HEK293 (cell line): Measurements from ENCODE around the gene FXN.

ENCODE experiments used
- CTCF ChIA-PET: fragments of 350-600 bp; formaldehyde crosslinking; extraction: SDS; loops from one replicate; lab custom pipeline; 2021; ENCODE audit warnings: antibody characterized with exemption; lab: Yijun Ruan, JAX
- POLR2A ChIA-PET: fragments of 300-600 bp; formaldehyde crosslinking; extraction: SDS; loops from one replicate; lab custom pipeline; 2020; ENCODE audit warnings: antibody characterized with exemption, inconsistent platforms; lab: Yijun Ruan, JAX
- H3K27ac ChIP-seq: fragments of 200-500 bp; sonication (Bioruptor generic); 2 replicates; pipeline ENCODE4 v1.5.1; 2014; ENCODE audit warnings: low read depth, low read length, control low read depth, inconsistent platforms; ENCODE audit errors: extremely low read depth
- H3K36me3 ChIP-seq, 2 experiments: fragments of 200-500 bp in 1 of 2; sonication (Bioruptor generic) in 1 of 2; 1 replicate in 1 of 2; 2 replicates in 1 of 2; pipeline ENCODE4 v1.5.1; 2014 to 2017; ENCODE audit warnings: inconsistent platforms in 2 of 2, low read length in 2 of 2; ENCODE audit not compliant: control insufficient read depth in 2 of 2, insufficient read depth in 1 of 2
- H3K4me1 ChIP-seq: fragments of 200-500 bp; sonication (Bioruptor generic); 2 replicates; pipeline ENCODE4 v1.5.1; 2014; ENCODE audit warnings: mild to moderate bottlenecking, low read length, inconsistent platforms; ENCODE audit not compliant: control insufficient read depth, insufficient read depth
- H3K4me3 ChIP-seq: 2 replicates; pipeline ENCODE4 v1.5.1; 2011; ENCODE audit warnings: low read depth, mild to moderate bottlenecking, control low read depth, low read length, moderate library complexity
- H3K9me3 ChIP-seq: fragments of 200-500 bp; sonication (Bioruptor generic); 2 replicates; pipeline ENCODE4 v1.5.1; 2014; ENCODE audit warnings: low read depth, low read length, inconsistent platforms; ENCODE audit not compliant: control insufficient read depth, insufficient read depth
- HIC1 ChIP-seq: fragments of 450-650 bp; formaldehyde crosslinking; IDR thresholded peaks from 2 replicates; pipeline ENCODE4 v1.5.1; 2016; ENCODE audit warnings: missing biosample characterization, missing genetic modification characterization
- MYNN ChIP-seq: fragments of 450-650 bp; formaldehyde crosslinking; IDR thresholded peaks from 2 replicates; pipeline ENCODE4 v1.5.1; 2016; ENCODE audit warnings: missing biosample characterization, missing genetic modification characterization, borderline replicate concordance
- ZBTB20 ChIP-seq: fragments of 450-650 bp; formaldehyde crosslinking; IDR thresholded peaks from 2 replicates; pipeline ENCODE4 v1.5.1; 2016; ENCODE audit warnings: missing biosample characterization, missing genetic modification characterization
- ZBTB44 ChIP-seq: fragments of 450-650 bp; IDR thresholded peaks from 2 replicates; pipeline ENCODE4 v1.5.1; 2018; ENCODE audit warnings: missing biosample characterization, mild to moderate bottlenecking, missing genetic modification characterization
- ZNF114 ChIP-seq: fragments of 450-650 bp; formaldehyde crosslinking; IDR thresholded peaks from 2 replicates; pipeline ENCODE4 v1.5.0; 2017; ENCODE audit warnings: missing biosample characterization, missing genetic modification characterization
- ZNF16 ChIP-seq: fragments of 450-650 bp; formaldehyde crosslinking; IDR thresholded peaks from 2 replicates; pipeline ENCODE4 v1.5.1; 2016; ENCODE audit warnings: low read depth, missing biosample characterization, missing genetic modification characterization
- ZNF239 ChIP-seq: fragments of 450-650 bp; formaldehyde crosslinking; IDR thresholded peaks from 2 replicates; pipeline ENCODE4 v1.5.1; 2016; ENCODE audit warnings: missing biosample characterization, missing genetic modification characterization
- ZNF354C ChIP-seq: fragments of 450-650 bp; formaldehyde crosslinking; IDR thresholded peaks from 2 replicates; pipeline ENCODE4 v1.5.1; 2016; ENCODE audit warnings: missing biosample characterization, missing genetic modification characterization, low read depth, borderline replicate concordance
- ZNF423 ChIP-seq: fragments of 450-650 bp; formaldehyde crosslinking; IDR thresholded peaks from 2 replicates; pipeline ENCODE4 v1.5.1; 2016; ENCODE audit warnings: missing biosample characterization, missing genetic modification characterization
- ZNF530 ChIP-seq: fragments of 450-650 bp; formaldehyde crosslinking; IDR thresholded peaks from 2 replicates; pipeline ENCODE4 v1.5.1; 2016; ENCODE audit warnings: low read depth, missing biosample characterization, missing genetic modification characterization
- ZNF548 ChIP-seq: fragments of 450-650 bp; formaldehyde crosslinking; IDR thresholded peaks from 2 replicates; pipeline ENCODE4 v1.5.1; 2016; ENCODE audit warnings: missing biosample characterization, missing genetic modification characterization
- ZNF580 ChIP-seq: fragments of 450-650 bp; formaldehyde crosslinking; IDR thresholded peaks from 2 replicates; pipeline ENCODE4 v1.5.1; 2016; ENCODE audit warnings: missing biosample characterization, missing genetic modification characterization
- ZNF621 ChIP-seq: fragments of 450-650 bp; formaldehyde crosslinking; IDR thresholded peaks from 2 replicates; pipeline ENCODE4 v1.5.1; 2017; ENCODE audit warnings: missing biosample characterization, missing genetic modification characterization
- ZNF623 ChIP-seq: fragments of 450-650 bp; formaldehyde crosslinking; IDR thresholded peaks from 2 replicates; pipeline ENCODE4 v1.5.1; 2016; ENCODE audit warnings: missing biosample characterization, missing genetic modification characterization
- ZNF639 ChIP-seq: fragments of 450-650 bp; formaldehyde crosslinking; IDR thresholded peaks from 2 replicates; pipeline ENCODE4 v1.5.1; 2016; ENCODE audit warnings: missing biosample characterization, missing genetic modification characterization
- ZSCAN5A ChIP-seq: fragments of 450-650 bp; formaldehyde crosslinking; IDR thresholded peaks from 2 replicates; pipeline ENCODE4 v1.5.1; 2016; ENCODE audit warnings: missing biosample characterization, missing genetic modification characterization

Gene FXN

GRCh38 chr9:69139596-69139995, 104.0 kb downstream of the FXN start (continued):
- no peak for TF ChIP-seq ZNF239 (tag by site-specific recombination)

- CTCF ChIA-PET, result interaction anchor here (0.6 to 1.2 kb wide), 2 partner anchors 67 to 652 kb away, joined by 3 to 5 read pairs; no protein-coding TSS in a partner anchor
- TF ChIP-seq ZNF623 (tag by site-specific recombination) (no peak), ZBTB20 (tag by site-specific recombination) (no peak), ZNF530 (tag by site-specific recombination) (no peak), ZBTB44 (tag by site-specific recombination) (no peak), ZSCAN5A (no peak), ZNF621 (tag by site-specific recombination) (no peak), HIC1 (no peak), ZNF114 (no peak), ZNF423 (tag by site-specific recombination) (no peak), MYNN (no peak), ZNF16 (no peak)
- H3K4me1 ChIP-seq, result no peaks in the 10 kb centered on the region
- no peak overlapping the region for H3K27ac ChIP-seq
- POLR2A ChIA-PET, result no interaction called here
- H3K36me3 ChIP-seq, result no peaks in the 10 kb centered on the region
- no peak overlapping the region for H3K4me3 ChIP-seq
- H3K9me3 ChIP-seq, result no peaks in the 10 kb centered on the region
Observed at GRCh38 chr9:69140123-69140735, 104.7 kb downstream of the FXN start.

GRCh38 chr9:69141851-69142250, 106.3 kb downstream of the FXN start:
- ChIA-PET POLR2A (no interaction called here), CTCF (interaction anchor here (1.3 to 2.7 kb wide), 2 partner anchors 17 to 51 kb away, joined by 4 to 12 read pairs; no protein-coding TSS in a partner anchor)

More at GRCh38 chr9:69141851-69142250, 106.3 kb downstream of the FXN start:
- no peak overlapping the region for H3K27ac ChIP-seq
- H3K4me3 ChIP-seq, result no peak overlapping the region
- TF ChIP-seq ZNF354C, result no peak
- TF ChIP-seq ZNF639 (tag by site-specific recombination), result no peak
- TF ChIP-seq ZNF580 (tag by site-specific recombination), result no peak
- TF ChIP-seq ZNF548 (tag by site-specific recombination), result no peak
- no peaks in the 10 kb centered on the region for H3K9me3 ChIP-seq
- H3K36me3 ChIP-seq, result no peaks in the 10 kb centered on the region
- no peaks in the 10 kb centered on the region for H3K4me1 ChIP-seq
